Loucy (cell line): ENCODE measurements around the gene GABBR2.

ENCODE experiments used
- H2AFZ ChIP-seq: fragments of 200-600 bp; sonication (generic); 2 replicates; pipeline ENCODE4 v1.6.0; 2016; ENCODE audit warnings: antibody characterized with exemption, mild to moderate bottlenecking, low read length, moderate library complexity
- H3F3A ChIP-seq: fragments of 200-600 bp; 2 replicates; pipeline ENCODE4 v1.6.0; 2016; ENCODE audit warnings: antibody characterized with exemption, low read depth, mild to moderate bottlenecking
- H3K27me3 ChIP-seq: fragments of 200-600 bp; sonication (generic); 2 replicates; pipeline ENCODE4 v1.6.1; 2014; ENCODE audit warnings: low read length, mild to moderate bottlenecking; ENCODE audit not compliant: insufficient read depth, poor library complexity, severe bottlenecking
- H3K36me3 ChIP-seq: fragments of 200-600 bp; sonication (generic); 2 replicates; pipeline ENCODE4 v1.6.1; 2016; ENCODE audit warnings: low read length; ENCODE audit not compliant: insufficient read depth
- H3K4me1 ChIP-seq: fragments of 200-600 bp; sonication (generic); 2 replicates; pipeline ENCODE4 v1.5.1; 2014; ENCODE audit warnings: low read length, mild to moderate bottlenecking; ENCODE audit not compliant: insufficient read depth, poor library complexity, severe bottlenecking
- H3K4me2 ChIP-seq: fragments of 200-600 bp; sonication (generic); 2 replicates; pipeline ENCODE4 v1.6.0; 2014; ENCODE audit warnings: antibody characterized with exemption, low read length, low read depth, mild to moderate bottlenecking; ENCODE audit not compliant: poor library complexity, severe bottlenecking
- H3K4me3 ChIP-seq: fragments of 200-600 bp; sonication (generic); 2 replicates; pipeline ENCODE4 v1.5.1; 2014; ENCODE audit warnings: low read length, mild to moderate bottlenecking, mixed read lengths; ENCODE audit not compliant: poor library complexity, severe bottlenecking
- H3K79me2 ChIP-seq: fragments of 200-600 bp; sonication (generic); 2 replicates; pipeline ENCODE4 v1.6.1; 2014; ENCODE audit warnings: low read length; ENCODE audit not compliant: insufficient read depth
- H3K9ac ChIP-seq: fragments of 200-600 bp; sonication (generic); 2 replicates; pipeline ENCODE4 v1.6.0; 2014; ENCODE audit warnings: mild to moderate bottlenecking, low read depth, low read length, moderate library complexity; ENCODE audit not compliant: poor library complexity, severe bottlenecking
- H3K9me2 ChIP-seq: fragments of 200-600 bp; sonication (generic); replicated peaks from 2 replicates; pipeline ENCODE4 v1.6.1; 2016; ENCODE audit warnings: low read depth, low read length, mixed read lengths
- H3K9me3 ChIP-seq: fragments of 200-600 bp; sonication (generic); 2 replicates; pipeline ENCODE4 v1.6.1; 2014; ENCODE audit warnings: mild to moderate bottlenecking, antibody characterized with exemption, low read length, low read depth; ENCODE audit not compliant: insufficient read depth
- H4K20me1 ChIP-seq: fragments of 200-600 bp; sonication (generic); 2 replicates; pipeline ENCODE4 v1.6.0; 2014; ENCODE audit warnings: antibody characterized with exemption, low read length, mild to moderate bottlenecking; ENCODE audit not compliant: insufficient read depth, poor library complexity, severe bottlenecking
- CTCF ChIP-seq: fragments of 200-600 bp; sonication (generic); conservative IDR thresholded peaks from 2 replicates; pipeline ENCODE4 v1.5.1; 2014; ENCODE audit warnings: mild to moderate bottlenecking, antibody characterized with exemption, low read length
- EZH2phosphoT487 ChIP-seq: fragments of 200-600 bp; IDR thresholded peaks from 2 replicates; pipeline ENCODE4 v1.6.1; 2018; ENCODE audit warnings: antibody characterized with exemption, mild to moderate bottlenecking, moderate library complexity, borderline replicate concordance

GABBR2 gene

GRCh38 chr9:98396236-98396635, 312.5 kb downstream of the GABBR2 start:
- Histone ChIP-seq H3K79me2 (no peaks in the 10 kb centered on the region), H3K9ac (no peak overlapping the region), H3K4me1 (peaks cover 8% of the 10 kb centered on the region), H3K9me3 (no peaks in the 10 kb centered on the region), H4K20me1 (no peaks in the 10 kb centered on the region), H3K36me3 (no peaks in the 10 kb centered on the region), H3K9me2 (no peaks in the 10 kb centered on the region), H3K4me3 (no peak overlapping the region), H2AFZ (no peak overlapping the region), H3K4me2 (no peak overlapping the region), H3K27me3 (peaks cover 6% of the 10 kb centered on the region), H3F3A (no peaks in the 10 kb centered on the region)
- no peak for TF ChIP-seq EZH2phosphoT487
- no peak for TF ChIP-seq CTCF

GRCh38 chr9:98391867-98392266, 316.9 kb downstream of the GABBR2 start:
- H3K4me2 ChIP-seq = no peak overlapping the region
- TF ChIP-seq EZH2phosphoT487 = no peak
- no peaks in the 10 kb centered on the region for H3F3A ChIP-seq
- H3K9me3 ChIP-seq = no peaks in the 10 kb centered on the region
- no peaks in the 10 kb centered on the region for H3K9me2 ChIP-seq
- H3K4me3 ChIP-seq = no peak overlapping the region
- H3K4me1 ChIP-seq = peaks cover 9% of the 10 kb centered on the region
- no peaks in the 10 kb centered on the region for H4K20me1 ChIP-seq
- H2AFZ ChIP-seq = peak overlapping the region; percentile 78; the same call in 1 of the 2 replicates
- H3K27me3 ChIP-seq = no peaks in the 10 kb centered on the region
- no peaks in the 10 kb centered on the region for H3K79me2 ChIP-seq
- H3K36me3 ChIP-seq = no peaks in the 10 kb centered on the region
- H3K9ac ChIP-seq = peak overlapping the region; percentile 30

- H3K9ac ChIP-seq = peak overlapping the region; percentile 30
- H3K4me1 ChIP-seq = peaks cover 9% of the 10 kb centered on the region
- no peaks in the 10 kb centered on the region for H3F3A ChIP-seq
- H3K36me3 ChIP-seq = no peaks in the 10 kb centered on the region
- no peaks in the 10 kb centered on the region for H3K9me2 ChIP-seq
- TF ChIP-seq EZH2phosphoT487 (no peak), CTCF (no peak)
- peak overlapping the region; percentile 78; the same call in 1 of the 2 replicates for H2AFZ ChIP-seq
- H3K79me2 ChIP-seq = no peaks in the 10 kb centered on the region
- H3K4me3 ChIP-seq = no peak overlapping the region
- no peaks in the 10 kb centered on the region for H3K9me3 ChIP-seq
- H3K27me3 ChIP-seq = no peaks in the 10 kb centered on the region
- no peaks in the 10 kb centered on the region for H4K20me1 ChIP-seq
- H3K4me2 ChIP-seq = no peak overlapping the region
Observed at GRCh38 chr9:98391406-98391805, 317.3 kb downstream of the GABBR2 start.

- H3F3A ChIP-seq = no peaks in the 10 kb centered on the region
- TF ChIP-seq EZH2phosphoT487 (no peak), CTCF (no peak)
- no peaks in the 10 kb centered on the region for H3K79me2 ChIP-seq
- H3K9me3 ChIP-seq = no peaks in the 10 kb centered on the region
- no peaks in the 10 kb centered on the region for H3K4me1 ChIP-seq
- H4K20me1 ChIP-seq = no peaks in the 10 kb centered on the region
- H3K36me3 ChIP-seq = no peaks in the 10 kb centered on the region
- no peak overlapping the region for H2AFZ ChIP-seq
- no peak overlapping the region for H3K4me2 ChIP-seq
- H3K4me3 ChIP-seq = no peak overlapping the region
- no peaks in the 10 kb centered on the region for H3K9me2 ChIP-seq
- H3K9ac ChIP-seq = no peak overlapping the region
- no peaks in the 10 kb centered on the region for H3K27me3 ChIP-seq
Observed at GRCh38 chr9:98385751-98386150, 323.0 kb downstream of the GABBR2 start.
